G401 (cell line): ENCODE data around the gene DMAC2. TPM values are rescaled to one million over a fixed set of nuclear protein-coding genes. Genes with fewer than 3 reads are reported as not detected.
"Not testable (repeated sequence)": the region's sequence is repeated elsewhere in the genome, so short reads cannot be mapped to it uniquely, and the experiment has no call there.

ENCODE experiments used
- DNase-seq: peaks from one replicate; pipeline ENCODE4 v3.0.0-alpha.2; 2015; ENCODE audit warnings: low spot score
- in situ Hi-C: cut with HindIII; loops from 2 replicates; pipeline ENCODE4 v1.10.0; 2016; ENCODE audit warnings: low sequenced_read_pairs, mixed read lengths
- total RNA-seq: library from RNA; depleted of rRNA; stranded (reverse); fragments of >200 nt; shearing (Covaris generic); gene quantifications from 2 replicates; pipeline ENCODE4 v1.2.3, GENCODE V29; 2014

DMAC2 gene
- total RNA-seq, 1 experiment from 2014 or later = 82.2 TPM

DNA sequence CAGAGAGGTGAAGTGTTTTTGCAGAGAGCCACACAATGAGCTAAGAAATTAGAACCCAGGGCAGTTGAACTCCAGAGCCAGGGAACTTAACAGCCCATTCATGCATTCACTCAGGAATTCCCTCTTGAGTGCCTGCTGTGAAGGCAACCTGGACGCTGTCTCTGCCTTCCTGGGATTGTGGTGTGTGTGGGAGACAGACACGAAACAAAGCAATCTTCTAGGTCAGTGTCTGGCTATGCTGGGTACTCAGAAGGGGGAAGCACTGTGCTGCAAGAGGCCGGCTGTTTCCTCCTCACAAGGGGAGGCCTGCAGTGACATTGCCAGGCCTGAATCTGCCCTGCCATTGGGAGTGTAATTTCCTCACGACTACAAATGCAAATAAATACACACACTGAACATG lies 32.4 kb downstream of the DMAC2 start:
- DNase-seq = no peak
- in situ Hi-C loops = no loop called here

DNA sequence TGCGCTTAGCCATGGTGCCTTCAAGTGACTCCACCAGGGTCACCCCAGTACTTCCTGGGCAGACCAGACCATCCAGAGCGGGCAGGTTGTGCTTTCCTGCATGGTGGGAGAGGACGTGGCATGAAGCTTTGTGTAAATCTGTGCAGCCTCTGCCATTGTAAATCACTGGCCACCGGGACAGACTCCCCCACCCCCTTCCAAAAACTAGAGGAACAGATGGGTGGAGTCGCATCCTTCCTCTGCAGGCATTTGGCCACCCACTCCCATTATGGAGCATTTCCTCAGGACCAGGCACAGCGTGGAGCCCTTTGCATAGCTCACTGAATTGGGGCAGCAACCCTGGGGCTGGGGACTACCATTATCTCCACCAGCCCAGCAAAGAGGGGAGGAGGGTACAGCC lies 33.9 kb downstream of the DMAC2 start:
- DNase-seq = no peak
- in situ Hi-C loops = no loop called here

DNA sequence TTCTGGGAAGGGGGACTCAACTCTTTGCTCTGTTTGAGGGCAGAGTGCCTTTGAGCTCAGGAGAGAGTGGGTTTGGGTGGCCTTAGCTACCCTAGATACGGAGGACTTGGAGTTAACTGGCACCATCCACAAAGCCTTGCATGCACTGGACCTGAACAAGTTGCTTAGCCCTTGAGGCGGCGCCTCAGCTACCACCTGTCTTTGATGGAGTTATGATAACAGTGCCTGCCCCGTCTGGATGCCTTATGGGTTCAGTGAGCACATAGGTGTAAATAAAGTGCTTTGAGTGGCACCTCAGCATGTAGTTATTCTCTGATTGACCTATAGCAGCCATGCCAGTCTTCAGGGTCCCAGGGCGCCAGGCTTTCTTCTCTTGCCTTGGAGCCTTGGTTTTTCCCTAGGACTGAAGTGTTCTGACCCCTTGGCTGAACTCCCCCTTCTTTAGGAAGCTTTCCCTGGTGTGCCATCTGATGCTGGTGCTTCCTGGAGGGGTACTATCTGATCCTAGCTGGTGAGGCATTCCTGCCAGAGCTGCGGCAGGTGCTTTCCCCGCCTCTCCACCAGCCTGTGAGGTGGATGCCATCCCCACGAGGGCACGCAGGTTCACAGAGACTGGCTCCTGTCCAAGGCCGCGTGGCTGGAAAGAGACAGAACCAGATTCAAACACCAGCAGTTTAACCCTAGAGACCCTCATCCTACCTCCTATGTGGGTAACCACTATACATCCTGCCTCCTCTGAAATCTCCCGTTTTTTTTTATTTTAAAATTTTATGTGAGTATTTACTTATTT lies 36.3 kb downstream of the DMAC2 start:
- DNase-seq = no peak
- in situ Hi-C loops = no loop called here

DNA sequence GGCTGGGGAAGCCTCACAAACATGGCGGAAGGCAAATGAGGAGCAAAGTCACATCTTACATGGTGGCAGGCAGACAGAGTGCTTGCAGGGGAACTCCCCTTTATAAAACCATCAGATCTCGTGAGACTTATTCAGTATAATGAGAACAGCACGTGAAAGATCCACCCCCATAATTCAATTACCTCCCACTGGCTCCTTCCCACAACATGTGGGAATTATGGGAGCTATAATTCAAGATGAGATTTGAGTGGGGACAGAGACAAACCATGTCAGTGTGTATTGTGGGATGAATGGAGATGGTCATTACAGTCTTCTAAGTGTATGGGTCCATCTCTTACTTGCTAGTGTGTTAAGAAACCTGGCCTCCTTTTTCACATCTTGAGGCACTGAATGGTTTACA lies 37.7 kb downstream of the DMAC2 start:
- no peak for DNase-seq
- in situ Hi-C loops = no loop called here

DNA sequence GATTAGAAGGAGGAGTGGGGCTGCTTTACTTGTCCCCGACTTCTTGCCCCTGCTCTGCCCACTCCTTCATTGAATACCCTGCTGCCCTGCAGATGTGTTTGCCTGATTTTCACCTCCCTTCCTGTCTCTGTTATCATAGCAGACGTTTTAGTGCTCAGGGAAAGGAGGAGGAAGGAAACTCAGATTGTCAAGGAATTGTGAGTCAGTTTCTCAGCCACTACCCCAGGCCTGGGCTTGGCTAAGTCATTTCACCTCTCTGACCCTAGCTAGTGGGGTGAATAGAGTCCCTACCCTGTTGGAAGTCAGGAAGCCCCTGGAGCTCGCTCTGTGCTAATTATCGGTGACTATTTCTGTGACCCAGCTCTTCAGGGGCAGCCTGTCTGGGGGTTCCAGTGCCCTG lies 38.2 kb downstream of the DMAC2 start:
- no peak for DNase-seq
- in situ Hi-C loops = no loop called here

DNA sequence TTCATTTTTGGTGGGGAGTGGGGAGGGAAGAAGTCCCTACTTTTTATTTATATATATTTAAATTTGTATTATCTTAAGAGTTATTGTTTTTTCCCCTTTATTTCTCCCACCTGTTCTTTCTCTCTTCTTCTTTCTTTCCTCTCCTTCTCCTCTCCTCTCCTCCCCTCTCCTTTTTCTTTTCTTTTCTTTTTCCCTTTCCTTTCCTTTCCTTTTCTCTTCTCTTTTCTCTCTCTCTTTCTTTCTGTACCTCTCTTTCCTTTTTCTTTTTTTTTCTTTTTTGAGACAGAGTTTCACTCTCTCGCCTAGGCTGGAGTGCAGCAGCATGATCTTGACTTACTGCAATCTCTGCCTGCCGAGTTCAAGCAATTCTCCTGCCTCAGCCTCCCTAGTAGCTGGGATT lies 40.2 kb downstream of the DMAC2 start:
- in situ Hi-C loops = no loop called here

DNA sequence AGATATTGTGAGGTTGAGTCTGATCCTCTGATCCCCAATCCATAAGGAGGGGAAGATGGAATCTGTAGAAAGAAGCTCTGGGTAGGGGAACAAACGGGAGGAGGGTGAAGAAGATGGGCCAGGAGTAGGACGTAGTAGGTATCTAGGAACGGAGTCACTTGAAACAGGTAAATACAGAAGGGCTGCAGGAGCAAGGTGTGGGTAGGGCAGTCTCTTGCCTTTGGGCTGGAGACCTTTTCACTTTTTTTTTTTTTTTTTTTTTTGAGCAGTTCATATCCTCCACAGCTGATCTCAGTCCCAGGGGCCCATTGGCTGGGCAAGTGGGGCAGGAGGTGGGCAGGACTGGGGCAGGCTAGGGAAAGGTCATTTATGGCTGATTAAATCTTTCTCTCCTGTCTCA lies 40.6 kb downstream of the DMAC2 start:
- DNase-seq = no peak
- in situ Hi-C loops = no loop called here

More for the DNA sequence above, 40.2 kb downstream of the DMAC2 start:
- DNase-seq = no peak

DNA sequence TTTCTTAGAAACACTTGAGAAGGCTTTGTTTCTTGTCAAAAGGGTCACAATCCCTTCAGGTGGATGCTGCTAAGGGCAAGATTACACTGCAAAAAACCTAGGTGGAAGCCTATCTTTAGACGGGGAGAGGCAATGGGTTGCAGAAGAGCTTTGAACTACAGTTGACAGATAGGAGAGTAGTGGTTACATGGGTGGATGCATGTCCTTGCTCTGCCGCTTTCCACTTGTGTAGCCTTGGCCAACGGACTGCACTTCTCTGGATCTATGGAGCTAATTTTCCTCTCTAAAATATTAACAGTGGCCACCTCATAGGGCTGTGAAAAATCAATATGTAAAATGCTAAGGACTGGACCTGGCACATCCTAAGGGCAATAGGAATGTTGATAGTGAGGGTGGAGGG lies 41.1 kb downstream of the DMAC2 start:
- in situ Hi-C loops = no loop called here
- DNase-seq = no peak

DNA sequence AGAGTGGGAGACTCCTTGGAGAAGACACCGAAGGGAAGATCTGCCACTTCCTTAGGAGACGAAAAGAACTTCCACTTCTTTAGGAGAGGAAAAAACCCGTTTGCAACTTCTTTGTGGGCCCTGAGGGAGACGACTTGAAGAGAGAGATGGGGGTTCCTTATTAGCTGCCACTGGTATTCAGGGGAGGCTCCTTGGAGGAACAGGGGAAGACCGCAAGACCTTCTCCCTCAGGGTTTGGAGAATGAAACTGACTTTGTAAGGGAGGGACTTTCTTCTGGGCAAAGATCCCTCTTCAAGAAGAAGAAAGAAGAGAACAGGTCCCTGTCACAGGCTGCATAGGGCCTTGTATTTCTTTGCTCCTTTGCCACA lies 41.7 kb downstream of the DMAC2 start:
- no peak for DNase-seq
- in situ Hi-C loops = no loop called here

DNA sequence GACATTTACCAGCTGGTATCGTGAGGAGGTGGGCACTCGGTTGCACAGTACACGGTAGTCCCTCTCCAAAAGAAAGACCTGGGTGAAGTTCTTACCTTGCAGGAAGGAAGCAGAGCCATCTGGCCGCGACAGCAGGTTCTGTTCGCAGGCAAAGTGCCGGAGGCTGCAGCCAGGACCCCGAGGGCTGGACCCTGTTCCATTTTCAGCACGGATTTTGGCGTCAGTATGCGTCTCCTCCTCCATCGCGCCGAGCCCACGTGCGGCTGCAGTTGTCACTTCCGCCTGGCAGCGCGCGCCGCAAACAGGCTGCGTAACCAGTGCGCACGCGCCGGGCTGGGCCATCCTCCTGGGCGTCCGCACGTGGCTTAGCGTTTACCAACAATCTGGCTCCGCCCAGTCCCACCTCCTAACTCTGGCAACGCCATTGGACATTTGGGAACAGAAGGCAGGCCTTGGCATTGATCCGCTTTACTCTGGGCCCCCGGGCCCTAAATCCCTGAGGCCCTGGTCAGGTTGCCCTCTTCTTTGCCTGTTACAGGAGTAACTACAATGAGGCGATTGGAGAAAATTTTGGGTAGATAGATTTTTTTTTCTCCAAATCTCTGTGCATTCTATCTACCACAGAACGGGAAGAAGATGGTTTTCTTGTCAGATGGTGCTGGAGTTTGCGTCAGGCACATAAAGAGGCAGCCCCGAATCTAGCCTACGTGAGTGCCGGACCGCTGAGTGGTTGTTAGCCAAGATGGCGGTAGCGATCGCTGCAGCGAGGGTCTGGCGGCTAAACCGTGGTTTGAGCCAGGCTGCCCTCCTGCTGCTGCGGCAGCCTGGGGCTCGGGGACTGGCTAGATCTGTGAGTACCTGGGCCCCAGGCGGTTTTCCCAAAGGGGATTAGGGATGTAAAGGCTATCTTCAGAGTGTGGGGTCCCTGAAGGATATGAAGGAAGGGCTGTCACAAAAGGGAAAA lies 42.3 kb downstream of the DMAC2 start, which contains the start of the genes BCKDHA and EXOSC5:
Gene BCKDHA (plus strand): TSS at position 733 of the 964 bp plus-strand sequence. CDS start 10 bp downstream, at position 743.
Gene EXOSC5 (minus strand): TSS at position 274 of the 964 bp plus-strand sequence. CDS start 31 bp downstream, at position 243.
- in situ Hi-C loops = no loop called here
- DNase-seq = peak; percentile 100

DNA sequence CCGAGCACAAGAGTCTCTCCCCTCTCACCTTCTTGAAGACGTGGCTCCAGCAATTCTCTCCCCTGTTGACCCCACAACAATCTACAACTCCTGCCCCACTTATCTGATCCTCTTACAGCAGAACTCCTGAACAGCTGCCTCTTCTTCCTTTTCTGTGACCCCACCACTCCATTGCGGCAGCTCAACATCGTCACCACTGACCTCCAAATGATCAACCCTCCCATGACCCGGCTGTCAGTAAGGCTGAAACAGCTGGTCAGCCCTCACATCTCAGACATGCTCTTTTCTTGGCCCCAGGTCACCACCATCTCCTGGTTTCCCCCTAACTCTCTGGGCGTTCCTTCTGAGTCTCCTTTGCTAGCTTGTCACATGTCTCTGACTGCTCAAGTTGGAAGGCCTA lies 44.4 kb downstream of the DMAC2 start:
- DNase-seq = no peak
- in situ Hi-C loops = no loop called here

DNA sequence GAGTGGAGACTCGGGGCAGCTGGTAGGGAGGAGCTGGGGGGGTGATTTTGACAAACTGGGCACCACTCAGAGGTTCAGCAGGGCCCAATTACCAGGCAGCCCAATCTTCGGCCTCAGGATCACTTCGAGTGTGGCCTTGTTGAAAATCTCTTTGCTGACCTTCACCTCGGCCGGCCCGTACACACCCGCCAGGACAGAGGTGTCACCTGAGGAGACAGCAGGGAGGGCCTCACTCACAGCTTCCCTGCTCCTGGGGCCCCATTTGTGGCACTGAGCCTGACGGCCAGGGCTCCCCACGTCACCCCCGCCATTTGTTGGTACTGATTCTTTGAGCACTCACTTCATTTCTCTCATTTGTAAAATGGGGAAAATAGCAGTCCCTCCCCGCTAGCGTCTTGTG lies 46.9 kb downstream of the DMAC2 start:
- in situ Hi-C loops = no loop called here
- no peak for DNase-seq

DNA sequence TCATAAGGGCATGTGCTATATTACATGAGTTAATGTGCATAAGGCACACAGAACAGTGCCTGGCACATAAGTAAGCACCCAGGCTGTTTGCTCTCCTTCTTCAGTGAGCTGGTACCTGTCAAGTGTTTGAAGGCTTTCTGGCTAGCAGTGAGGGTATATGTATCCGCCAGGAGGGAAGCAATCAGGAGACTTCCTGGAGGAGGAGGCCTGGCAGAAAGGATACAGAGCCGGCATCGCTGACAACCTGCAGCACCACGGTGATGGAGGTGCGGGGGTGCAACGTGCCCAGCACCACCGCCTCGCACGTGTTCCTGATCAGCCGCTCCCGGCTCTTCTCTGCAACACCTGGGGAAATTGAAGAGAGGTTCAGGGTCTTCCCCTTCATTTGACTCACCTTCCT lies 48.1 kb downstream of the DMAC2 start:
- in situ Hi-C loops = no loop called here
- no peak for DNase-seq

DNA sequence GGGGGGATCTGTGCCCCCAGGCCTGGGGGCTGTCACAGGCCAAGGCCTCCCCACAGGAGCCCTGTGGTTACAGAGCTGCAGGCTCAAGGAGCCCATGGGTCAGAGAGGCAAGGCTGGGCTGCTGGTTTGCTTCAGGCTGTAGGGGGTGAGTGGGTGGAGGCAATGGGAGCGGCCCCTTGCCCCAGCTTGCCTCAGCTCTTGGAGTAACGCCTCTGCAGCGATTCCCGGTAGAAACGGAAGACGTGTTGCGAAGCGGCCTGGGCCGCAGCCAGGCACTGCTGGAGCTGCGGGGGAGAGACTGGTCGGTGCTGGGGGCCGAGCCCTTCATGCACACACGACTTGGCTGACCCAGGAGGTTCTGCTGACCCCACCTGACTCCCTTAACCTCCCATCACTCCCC lies 53.3 kb downstream of the DMAC2 start:
- no peak for DNase-seq
- in situ Hi-C loops = no loop called here

DNA sequence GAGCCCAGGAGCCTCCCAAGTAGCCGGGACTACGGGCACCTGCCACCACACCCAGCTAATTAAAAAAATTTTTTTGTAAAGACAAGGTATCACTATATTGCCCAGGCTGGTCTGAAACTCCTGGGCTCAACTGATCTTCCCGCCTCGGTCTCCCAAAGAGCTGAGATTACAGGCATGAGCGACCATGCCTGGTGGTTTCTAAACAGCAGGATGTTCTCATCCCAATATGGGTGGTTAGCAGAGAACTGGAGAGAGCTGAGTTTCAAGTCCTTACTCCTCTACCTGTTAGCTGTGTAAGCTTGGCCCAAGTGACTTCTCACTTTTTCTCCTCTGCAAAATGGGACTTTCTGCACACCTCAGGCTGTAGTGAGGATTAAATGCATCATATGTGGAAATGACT lies 55.4 kb downstream of the DMAC2 start:
- in situ Hi-C loops = no loop called here

DNA sequence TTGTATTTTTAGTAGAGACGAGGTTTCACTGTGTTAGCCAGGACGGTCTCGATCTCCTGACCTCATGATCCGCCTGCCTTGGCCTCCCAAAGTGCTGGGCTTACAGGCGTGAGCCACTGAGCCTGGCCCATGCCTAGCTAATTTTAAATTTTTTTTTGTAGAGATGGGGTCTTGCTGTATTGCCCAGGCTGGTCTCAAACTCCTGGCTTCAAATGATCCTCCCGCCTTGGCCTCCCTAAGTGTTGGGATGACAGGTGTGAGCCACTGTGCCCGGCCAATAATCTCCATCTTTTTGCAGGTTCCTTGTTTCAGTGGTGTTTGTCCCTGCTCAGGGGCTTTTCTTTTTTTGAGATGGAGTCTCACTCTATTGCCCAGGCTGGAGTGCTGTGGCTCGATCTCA lies 58.2 kb downstream of the DMAC2 start:
- DNase-seq, in situ Hi-C loops: not testable (repeated sequence)

More for the DNA sequence above, 55.4 kb downstream of the DMAC2 start:
- no peak for DNase-seq
